Activated naive CD4-positive, alpha-beta T cell (primary cell): ENCODE results near the gene ADARB2.

ENCODE experiments used
- DNase-seq, 4 experiments: peaks; one replicate each; lab custom pipeline; 2025; lab: John Stamatoyannopoulos, UW

ADARB2 gene

GRCh38 chr10:1204434-1205326 is 532.6 kb downstream of the ADARB2 start:
- no peak for DNase-seq

GRCh38 chr10:1203704-1204103 is 533.6 kb downstream of the ADARB2 start:
- DNase-seq, result no peak

DNA sequence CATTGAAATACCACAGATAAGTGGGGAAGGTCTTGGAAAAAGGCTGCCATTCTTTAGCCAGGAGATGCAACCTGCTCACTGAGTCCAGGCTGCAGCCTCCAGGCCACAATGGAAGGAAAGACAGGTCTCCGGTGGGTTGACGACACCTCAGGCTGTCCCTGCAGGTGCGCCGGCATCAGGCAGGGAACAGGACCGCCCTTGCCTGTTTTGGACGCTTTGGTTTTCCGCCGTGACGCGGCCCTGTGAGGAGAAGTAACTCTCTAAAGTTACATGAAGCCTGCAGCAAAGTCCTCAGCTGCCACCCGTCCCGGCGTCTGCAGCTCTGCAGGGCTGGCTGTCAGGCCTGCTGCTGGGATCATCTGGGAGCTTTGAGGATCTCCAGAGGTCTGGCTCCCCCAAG is 534.1 kb downstream of the ADARB2 start:
- no peak for DNase-seq

- DNase-seq, result no peak
Observed at GRCh38 chr10:1202343-1202742, 535.0 kb downstream of the ADARB2 start.

DNA sequence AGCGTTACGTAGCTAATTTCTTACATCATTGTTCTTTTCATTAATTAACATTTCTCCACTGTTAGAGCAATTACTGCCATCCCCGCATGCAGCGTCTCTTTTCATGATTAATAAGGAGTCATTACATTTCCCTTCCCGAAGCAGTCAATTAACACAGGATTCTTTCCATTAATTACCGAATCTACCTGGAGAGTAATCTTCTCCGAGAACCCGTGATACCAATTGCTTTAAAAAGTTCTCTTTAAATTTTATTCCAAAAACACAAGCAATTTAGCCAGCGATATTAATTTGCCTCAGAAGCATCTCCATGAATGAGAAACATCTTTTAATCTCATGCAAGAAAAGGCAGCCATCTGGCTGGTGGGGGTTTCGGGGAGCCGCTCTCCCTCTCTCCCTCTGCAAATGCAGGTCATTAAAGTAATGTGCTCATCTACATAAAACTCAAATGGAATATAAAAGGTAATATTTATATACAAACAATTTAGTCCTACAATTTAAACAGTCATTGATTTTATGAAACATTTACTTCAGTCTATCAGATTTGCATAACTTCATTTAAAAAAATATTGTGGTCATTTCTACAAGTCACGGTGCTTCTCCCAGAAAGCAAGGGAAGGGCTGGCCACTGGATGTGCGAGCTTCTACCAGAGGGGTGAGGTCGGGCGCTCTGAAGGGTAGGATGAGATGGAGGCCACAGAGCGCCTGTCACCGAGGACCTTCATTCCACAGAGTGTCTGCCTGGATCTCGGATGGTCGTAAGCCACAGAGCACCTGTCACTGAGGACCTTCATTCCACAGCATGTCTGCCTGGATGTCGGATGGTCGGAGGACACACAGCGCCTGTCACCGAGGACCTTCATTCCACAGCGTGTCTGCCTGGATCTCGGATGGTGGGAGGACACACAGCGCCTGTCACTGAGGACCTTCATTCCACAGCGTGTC is 536.2 kb downstream of the ADARB2 start:
- DNase-seq, result no peak

DNA sequence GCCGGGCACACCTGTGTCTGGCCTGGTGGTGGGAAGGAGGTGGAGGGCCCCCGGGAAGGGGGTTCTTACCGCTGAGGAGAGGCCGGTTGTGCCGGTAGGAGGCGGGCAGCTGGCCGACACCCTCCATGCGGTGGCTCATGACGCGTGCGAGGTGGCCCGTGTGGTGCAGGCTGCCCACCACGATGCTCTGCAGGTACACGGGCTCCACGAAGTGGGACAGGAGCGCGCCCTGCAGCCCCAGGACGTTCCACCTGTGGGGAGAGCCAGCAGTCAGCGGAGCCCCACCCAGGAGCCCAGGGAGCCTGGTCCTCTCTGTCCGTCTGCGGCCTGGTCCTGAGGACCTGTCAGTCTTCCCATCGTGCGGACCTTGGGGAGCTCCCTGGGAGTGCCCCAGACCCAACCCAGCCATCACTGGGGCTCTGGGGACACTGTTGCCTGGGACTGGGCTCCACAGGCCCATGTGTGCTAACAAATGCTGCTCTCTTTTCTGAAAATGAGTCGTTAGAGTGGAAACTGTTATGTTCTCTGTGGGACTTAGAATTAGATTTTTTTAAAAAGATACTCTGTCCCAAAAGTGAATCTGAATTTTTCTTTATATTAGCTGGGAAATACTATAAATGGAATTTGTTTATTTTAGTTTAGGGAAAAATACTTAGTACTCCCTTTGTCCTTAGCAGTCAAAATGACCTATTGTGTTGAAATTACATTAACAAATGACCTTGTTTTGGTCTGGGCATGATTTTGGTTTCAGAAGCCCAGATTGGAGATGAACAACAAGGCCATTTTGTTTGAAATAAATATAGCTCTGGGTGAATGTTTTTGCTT is 537.2 kb downstream of the ADARB2 start:
- no peak for DNase-seq

DNA sequence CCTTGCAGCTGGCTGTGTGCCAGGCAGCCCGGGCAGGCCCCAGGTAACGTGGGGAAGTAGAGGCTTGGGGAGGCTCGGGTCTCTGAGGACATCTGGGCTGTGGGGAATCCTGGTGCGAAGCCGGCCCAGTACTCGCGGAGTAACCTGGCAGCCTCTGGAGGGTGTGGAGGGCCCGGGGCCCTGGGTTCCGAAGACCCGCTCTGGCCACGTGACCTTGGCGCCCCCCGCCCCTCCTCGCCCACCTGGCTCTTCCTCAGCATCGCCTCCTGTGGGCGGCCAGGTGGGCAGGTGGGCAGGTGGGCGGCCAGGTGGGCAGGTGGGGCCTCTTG is 538.0 kb downstream of the ADARB2 start:
- DNase-seq, result no peak

- no peak for DNase-seq
Observed at GRCh38 chr10:1198453-1199344, 538.6 kb downstream of the ADARB2 start.

DNA sequence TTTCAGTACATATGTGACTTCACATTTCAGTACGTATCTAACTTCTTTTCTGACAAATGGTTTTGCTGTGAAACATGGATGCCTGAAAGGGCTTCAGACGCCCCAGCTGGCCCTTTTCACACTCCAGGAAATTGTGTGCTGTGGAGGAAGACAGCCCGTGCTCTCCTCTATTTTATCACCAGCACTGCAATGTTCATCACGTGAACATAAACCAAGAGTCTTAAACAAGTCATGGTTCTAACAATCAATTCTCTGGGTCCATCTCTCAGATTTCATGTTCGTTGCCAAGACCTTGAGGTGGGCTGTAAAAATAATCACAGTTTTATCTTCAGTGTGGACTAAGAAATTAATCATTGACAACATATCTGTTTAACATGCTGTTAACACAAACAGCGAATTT is 539.9 kb downstream of the ADARB2 start:
- DNase-seq, result no peak

DNA sequence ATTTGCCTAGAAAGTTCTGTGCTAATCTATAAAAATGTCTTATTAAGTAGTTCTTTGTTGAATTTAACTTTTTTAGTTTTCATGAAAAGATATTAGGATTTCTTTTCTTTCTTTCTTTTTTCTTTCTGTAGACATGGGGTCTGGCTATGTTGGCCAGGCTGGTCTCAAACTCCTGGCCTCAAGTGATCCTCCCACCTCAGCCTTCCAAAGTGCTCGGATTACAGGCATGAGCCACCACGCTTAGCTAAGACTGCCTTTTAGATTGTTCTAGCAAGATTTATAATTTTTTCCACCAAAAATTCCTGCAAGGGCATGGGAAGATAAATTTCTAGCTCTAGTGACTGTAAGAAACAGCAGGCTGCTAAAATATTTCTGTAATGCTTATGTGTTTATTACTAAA is 540.7 kb downstream of the ADARB2 start:
- DNase-seq, result no peak

- no peak for DNase-seq
Observed at GRCh38 chr10:1195828-1196227, 541.5 kb downstream of the ADARB2 start.

DNA sequence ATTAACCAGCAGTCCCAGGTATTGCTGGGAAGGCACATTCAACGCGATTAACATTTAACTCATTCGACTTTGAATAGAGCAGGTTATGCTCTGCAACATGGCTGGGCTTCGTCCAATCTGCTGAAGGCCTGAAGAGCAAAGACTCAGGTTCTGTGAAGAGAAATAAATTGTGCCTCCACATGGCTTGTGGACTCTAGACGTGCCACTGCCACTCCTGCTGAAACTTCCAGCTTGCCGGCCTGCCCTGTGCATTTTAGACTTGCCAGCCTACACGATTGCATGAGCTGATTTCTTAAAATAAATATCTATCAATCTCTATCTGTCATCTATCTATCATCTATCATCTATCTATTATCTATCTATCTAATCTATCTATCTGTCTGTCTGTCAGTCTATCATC is 543.2 kb downstream of the ADARB2 start:
- no peak for DNase-seq

DNA sequence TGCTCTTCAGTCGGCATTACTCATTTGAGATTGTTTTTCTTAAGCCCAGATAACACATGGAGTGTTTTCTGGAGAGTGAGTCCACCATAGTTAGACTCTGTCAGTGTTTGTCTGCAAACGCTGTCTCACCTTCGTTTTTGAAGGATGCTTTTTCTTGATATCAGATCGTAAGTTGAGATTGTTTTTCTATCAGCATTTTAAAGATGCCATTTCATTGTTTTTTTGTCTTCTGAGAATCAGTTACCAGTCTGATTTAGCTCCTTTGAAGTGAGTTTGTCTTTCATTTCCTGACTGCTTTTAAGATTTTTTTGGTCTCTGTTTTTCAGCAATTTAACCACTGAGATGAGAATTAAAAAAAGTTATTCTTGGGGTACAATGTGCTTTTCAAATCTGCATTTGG is 543.8 kb downstream of the ADARB2 start:
- DNase-seq, result no peak

DNA sequence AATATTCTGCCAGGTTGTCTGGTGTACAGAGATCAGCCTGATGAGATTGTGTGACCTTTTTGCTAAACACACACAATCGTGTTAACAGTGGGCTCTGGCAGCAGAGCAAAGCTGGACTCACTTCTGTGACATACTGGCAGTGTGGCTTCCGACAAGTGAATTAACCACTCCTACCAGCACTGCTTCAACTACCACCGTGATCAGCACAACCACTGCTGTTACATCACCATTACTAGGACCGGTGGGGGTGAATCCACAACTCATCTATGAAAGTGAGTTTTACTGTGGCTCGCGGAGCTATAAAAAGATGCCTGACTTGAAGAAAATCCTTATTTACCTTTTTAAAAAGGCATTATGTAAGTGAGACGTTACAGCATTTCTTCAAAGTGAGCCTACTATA is 545.6 kb downstream of the ADARB2 start:
- no peak for DNase-seq

- no peak for DNase-seq
Observed at GRCh38 chr10:1190791-1191490, 546.4 kb downstream of the ADARB2 start.

DNA sequence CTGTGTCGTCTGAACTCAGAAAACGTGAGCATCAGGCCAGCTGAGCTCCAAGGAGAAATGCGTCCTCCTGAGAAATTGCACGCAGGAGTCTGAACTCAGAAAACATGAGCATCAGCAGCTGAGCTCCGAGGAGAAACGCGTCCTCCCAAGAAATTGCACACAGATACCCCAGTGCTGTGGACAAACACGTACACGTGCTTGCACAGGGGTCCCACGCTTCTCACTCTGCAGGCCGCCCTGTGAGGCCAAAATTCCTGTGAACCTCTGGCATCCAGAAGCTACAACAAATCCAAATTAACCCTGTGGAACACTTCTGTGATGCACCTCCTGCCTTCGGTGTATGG is 547.3 kb downstream of the ADARB2 start:
- no peak for DNase-seq

- DNase-seq, result no peak
Observed at GRCh38 chr10:1189166-1190051, 547.9 kb downstream of the ADARB2 start.

DNA sequence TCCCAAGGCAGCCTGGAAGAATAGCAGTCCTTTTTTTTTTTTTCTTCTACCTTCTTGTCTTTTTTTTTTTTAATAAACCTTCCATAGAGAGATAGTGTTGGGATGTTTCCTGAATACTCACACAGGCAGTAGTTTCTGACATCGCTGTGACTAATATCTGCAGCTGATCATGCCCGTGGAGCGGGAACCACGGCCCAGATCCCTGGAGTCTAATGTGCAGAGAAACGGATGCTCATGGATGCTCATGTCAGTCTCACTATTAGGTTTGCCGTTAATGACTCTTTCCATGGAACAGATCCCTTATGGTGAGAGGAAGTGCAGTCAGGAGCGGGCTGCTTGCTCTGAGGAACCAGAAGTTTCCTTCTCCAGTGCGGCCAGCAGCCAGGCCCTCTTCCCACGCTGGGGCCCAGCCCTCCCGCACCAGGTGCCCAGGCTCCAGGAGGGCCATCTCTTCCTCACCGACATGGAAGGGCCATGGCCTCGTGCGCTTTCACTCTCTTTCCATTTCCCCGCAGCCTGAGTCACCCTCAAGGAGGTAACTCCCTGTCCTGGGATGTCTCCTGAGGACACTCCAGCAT is 548.7 kb downstream of the ADARB2 start:
- no peak for DNase-seq

- DNase-seq, result no peak
Observed at GRCh38 chr10:1187855-1188557, 549.3 kb downstream of the ADARB2 start.
